GM12872 (cell line): ENCODE measurements around the gene STIM2.

Experiments
- TF ChIP-seq, protein P1 (sequence below): IDR thresholded peaks from 3 replicates; pipeline ENCODE4 v1.5.1; 2011; ENCODE audit warnings: low read depth, mild to moderate bottlenecking, low read length, moderate library complexity; ENCODE audit not compliant: insufficient read depth

The STIM2 gene

DNA sequence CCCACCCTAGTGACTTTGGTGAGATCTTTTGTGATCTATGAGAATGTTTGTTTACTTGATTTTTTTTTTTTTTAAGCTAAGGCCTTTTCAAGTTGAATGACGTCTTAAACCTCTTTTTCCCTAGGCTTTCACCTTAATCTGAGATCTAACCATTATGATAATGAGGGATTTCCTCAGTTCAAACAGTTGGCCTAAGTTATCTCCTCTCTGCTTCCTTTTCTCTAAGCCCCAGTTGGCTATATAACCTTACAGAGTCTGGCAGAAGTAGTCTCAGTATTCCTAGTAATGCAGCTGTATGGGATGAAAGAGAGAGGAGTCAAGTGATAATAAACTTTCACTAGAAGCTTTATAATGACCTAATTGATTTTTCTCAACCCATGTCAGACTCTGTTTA lies 99.0 kb downstream of the STIM2 start:
- TF ChIP-seq, protein P1, sequence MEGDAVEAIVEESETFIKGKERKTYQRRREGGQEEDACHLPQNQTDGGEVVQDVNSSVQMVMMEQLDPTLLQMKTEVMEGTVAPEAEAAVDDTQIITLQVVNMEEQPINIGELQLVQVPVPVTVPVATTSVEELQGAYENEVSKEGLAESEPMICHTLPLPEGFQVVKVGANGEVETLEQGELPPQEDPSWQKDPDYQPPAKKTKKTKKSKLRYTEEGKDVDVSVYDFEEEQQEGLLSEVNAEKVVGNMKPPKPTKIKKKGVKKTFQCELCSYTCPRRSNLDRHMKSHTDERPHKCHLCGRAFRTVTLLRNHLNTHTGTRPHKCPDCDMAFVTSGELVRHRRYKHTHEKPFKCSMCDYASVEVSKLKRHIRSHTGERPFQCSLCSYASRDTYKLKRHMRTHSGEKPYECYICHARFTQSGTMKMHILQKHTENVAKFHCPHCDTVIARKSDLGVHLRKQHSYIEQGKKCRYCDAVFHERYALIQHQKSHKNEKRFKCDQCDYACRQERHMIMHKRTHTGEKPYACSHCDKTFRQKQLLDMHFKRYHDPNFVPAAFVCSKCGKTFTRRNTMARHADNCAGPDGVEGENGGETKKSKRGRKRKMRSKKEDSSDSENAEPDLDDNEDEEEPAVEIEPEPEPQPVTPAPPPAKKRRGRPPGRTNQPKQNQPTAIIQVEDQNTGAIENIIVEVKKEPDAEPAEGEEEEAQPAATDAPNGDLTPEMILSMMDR = no peak

DNA sequence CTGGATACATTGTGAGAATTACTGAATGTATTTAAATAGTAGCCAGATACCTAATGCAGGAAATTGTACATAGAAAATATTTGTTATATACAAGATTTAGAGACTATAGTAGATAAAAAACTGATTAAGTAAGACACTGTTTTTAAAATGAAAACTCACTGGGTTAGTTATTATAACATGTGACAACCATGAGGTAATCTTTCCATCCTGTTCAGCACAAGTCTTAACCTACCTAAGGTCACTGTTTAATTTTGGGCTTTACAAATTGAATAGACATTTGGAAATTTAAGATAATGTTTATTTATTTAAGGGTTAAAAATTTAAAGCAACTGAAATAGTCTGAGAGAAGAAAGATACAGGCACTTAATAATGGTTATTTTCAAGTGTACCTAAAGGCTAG lies 102.1 kb downstream of the STIM2 start:
- TF ChIP-seq, protein P1 = no peak

DNA sequence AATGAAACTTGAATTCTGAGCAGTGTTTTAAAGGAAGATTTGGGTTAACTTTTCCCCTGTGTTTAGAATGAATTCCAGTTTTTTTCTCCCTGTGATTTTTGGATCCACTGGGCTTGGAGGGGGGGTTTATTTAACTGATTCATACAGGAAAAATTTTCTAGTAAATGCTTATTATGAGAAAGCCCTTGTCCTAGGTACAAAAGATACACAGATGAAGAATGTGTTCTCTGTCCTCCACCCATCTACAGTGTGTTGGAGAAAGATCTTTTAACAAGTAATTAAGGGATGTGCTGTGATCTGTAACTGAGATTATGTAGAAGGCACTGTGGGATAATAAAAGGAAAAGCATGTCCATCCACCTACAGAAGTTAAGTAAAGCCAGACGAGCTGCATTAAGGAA lies 103.9 kb downstream of the STIM2 start:
- TF ChIP-seq, protein P1 = no peak

DNA sequence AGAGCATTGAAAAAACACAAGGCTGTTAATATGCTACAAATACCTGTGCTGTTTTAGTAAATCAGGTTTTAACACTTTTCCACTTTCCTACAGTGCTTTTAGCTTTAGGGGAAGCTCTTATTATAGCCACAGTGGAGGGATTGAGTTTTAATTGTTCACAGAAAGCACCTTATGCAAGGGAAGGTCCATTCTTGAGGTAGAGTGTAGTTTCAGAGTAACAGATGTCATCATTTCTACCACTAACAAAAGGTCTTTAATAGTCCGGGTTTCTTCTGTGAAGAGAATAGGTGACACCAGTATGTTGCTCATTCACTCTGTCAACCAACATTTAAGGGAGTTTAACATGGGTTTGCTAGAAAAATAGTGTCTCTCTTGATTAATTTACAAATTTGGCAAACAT lies 104.4 kb downstream of the STIM2 start:
- TF ChIP-seq, protein P1 = no peak

DNA sequence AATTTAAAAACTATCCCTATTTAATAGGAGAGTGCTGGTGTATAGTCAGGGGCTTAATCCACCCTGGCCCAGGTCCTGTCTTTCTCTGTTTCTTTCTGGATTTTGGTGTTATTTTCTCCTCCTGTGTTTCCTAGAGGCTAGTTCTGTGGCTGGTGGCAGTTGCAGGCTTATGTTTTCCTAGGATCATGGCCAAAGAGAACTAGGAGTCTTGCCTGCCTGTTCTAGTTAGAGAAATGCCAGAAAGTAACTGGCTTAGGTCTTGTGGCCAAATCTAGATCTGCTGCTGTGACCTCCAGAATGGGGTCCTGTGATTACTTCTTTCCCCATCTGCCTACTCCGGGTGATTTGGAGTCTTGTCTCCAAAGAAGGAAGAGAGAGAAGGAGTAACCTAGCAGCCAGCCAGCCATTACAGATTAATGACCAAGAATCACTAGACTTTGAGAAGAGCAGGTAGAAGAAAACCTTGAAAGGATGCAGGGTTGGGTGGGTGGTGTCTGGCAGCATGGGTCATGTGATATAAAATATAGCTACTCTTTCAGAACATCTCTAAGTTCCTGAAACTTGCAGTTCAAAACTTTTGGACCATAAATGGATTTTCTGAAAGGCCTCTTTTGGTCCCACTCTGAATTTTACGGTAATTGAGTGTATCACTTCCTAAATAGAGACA lies 117.9 kb downstream of the STIM2 start:
- TF ChIP-seq, protein P1 = no peak

DNA sequence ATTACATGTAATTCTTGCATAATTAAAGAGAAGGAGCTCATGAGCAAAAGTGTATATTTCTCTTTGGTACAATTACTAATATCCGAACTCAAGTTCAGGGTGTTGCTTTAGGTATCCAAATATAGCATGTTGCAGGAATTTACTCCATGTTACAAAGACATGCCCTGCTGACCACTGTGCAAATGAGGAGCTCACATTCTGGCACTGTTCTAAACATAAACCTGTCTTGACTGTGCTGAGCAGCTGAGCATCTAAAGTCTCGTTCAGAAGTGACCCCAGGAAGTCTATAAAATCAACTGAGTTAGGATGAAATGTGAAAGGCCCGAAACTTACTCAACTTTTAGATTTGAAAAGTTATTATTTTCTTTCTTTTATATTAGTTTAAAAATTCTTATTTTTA lies 124.3 kb downstream of the STIM2 start:
- TF ChIP-seq, protein P1 = no peak

DNA sequence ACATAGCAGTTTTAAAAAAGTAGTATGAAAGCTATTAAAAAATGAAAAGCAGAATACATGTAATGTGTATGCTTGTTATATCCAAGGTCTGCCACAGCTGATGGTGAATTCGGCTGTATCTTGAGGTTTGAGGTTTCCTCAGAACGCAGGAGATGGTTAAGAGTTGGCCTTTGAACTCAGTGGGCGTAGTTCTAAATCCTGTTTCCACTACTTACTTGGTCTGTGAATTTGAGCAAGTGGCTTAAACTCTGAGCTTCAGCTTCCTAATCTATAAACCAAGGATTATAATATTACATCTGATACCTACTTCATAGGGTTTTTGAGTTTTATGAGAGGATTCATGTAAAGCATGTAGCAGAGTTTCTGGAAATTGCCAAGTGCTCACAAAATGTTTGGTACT lies 125.2 kb downstream of the STIM2 start:
- TF ChIP-seq, protein P1 = no peak

DNA sequence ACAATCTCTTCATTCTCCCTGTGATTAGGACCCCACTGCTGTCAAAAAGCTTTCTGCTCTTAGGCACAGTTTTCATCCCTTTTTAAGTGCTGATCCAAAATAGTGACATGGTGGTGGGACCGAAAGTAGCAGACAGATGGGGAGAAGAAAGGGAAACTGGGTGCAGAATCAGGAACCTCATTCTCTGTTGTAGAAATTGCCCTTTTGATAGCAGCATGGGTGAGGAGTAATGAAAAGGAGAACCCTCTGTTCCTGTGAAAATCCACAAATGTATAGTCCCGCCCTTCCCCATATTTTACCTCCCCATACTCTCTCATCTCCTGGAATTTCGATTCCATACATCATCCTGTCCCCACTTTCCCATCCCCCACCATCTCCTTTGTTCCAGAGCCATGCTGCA lies 126.5 kb downstream of the STIM2 start:
- TF ChIP-seq, protein P1 = no peak
